ENCODE measurements around the gene SMYD3. TPM values are rescaled to one million over a fixed set of nuclear protein-coding genes. Genes with fewer than 3 reads are reported as not detected.

Gene SMYD3
- total RNA-seq, 2 donors from 2014 or later: 8.8 to 19.0 TPM

DNA sequence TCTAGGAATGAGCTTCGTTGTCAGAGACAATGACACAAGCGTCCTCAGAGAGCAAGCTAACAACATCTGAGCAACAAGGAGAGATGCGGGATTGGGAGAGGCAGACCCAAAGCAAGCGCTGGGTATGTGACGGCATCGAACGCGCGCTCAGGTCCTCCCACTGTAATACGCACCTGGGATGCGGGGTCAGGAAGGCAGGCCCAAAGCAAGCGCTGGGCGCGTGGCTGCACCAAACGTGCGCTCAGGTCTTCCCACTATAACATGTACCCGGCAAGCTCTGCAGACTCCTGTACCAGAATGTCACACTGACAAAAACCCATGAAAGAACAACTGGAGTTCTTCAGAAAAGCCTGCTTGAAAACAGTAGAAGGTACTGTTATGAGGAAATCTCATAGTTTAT is 653.8 kb downstream of the SMYD3 start:
- Histone ChIP-seq H3K27ac (no peak overlapping the region), H3K4me3 (no peak overlapping the region), H3K4me1 (ENCODE audit: control insufficient read depth in 1 of 2, low read depth in 2 of 2) (no peaks in the 10 kb centered on the region), H3K36me3 (no peaks in the 10 kb centered on the region), H3K27me3 (replicated peaks; ENCODE audit: insufficient read depth) (no peaks in the 10 kb centered on the region), H3K9me3 (no peaks in the 10 kb centered on the region)
- TF ChIP-seq, protein P1, sequence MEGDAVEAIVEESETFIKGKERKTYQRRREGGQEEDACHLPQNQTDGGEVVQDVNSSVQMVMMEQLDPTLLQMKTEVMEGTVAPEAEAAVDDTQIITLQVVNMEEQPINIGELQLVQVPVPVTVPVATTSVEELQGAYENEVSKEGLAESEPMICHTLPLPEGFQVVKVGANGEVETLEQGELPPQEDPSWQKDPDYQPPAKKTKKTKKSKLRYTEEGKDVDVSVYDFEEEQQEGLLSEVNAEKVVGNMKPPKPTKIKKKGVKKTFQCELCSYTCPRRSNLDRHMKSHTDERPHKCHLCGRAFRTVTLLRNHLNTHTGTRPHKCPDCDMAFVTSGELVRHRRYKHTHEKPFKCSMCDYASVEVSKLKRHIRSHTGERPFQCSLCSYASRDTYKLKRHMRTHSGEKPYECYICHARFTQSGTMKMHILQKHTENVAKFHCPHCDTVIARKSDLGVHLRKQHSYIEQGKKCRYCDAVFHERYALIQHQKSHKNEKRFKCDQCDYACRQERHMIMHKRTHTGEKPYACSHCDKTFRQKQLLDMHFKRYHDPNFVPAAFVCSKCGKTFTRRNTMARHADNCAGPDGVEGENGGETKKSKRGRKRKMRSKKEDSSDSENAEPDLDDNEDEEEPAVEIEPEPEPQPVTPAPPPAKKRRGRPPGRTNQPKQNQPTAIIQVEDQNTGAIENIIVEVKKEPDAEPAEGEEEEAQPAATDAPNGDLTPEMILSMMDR (IDR thresholded peaks at IDR 0.05): no peak
- DNase-seq (ENCODE audit: low spot score) (no peak), ATAC-seq (ENCODE audit: insufficient number of reproducible peaks, low FRiP score, low read depth) (no peak)

DNA sequence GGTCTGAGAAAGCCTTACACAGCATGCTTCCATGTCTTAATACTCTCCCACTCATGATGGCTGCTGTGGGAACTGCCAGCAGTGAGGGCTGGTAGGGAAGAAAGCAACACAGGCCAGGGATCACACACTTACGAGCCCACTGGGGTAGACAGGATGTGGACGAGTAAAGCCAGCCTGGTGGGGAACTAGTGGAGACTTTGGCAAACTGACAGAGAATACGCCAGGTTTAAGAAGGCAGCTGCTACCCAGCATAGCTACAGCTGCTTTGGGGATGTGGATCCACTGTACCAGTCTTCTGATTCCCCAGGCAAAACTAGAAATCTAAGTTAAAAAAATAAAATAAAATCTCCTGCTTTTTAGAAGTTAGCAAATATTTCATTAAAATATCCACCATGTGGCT is 664.0 kb downstream of the SMYD3 start:
- no peaks in the 10 kb centered on the region for H3K36me3 ChIP-seq
- no peaks in the 10 kb centered on the region for H3K9me3 ChIP-seq
- H3K4me3 ChIP-seq: no peak overlapping the region
- H3K27me3 ChIP-seq (replicated peaks; ENCODE audit: insufficient read depth): no peaks in the 10 kb centered on the region
- no peaks in the 10 kb centered on the region for H3K4me1 ChIP-seq (ENCODE audit: control insufficient read depth in 1 of 2, low read depth in 2 of 2)
- H3K27ac ChIP-seq: no peak overlapping the region
- TF ChIP-seq, protein P1 (IDR thresholded peaks at IDR 0.05): no peak
- DNase-seq (ENCODE audit: low spot score) (no peak), ATAC-seq (ENCODE audit: insufficient number of reproducible peaks, low FRiP score, low read depth) (no peak)

DNA sequence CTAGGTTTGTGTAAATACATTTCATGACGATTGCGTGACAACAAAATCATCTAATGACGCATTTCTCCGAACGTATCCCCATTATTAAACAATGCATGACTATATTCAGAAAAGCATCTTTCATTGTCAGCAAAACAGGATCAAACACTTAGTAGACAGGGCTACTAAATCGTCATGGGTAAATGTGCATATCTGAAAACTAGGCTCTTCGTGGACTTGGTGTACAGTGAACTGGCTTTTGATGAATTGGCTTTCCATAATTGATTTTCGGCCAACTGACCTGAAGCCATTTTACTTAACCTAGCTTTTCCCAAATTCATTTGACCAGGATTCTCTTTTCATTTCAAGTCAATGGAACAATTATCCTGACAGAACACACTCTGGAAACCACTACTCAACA is 665.0 kb downstream of the SMYD3 start:
- TF ChIP-seq, protein P1 (IDR thresholded peaks at IDR 0.05): no peak
- DNase-seq (ENCODE audit: low spot score) (no peak), ATAC-seq (ENCODE audit: insufficient number of reproducible peaks, low FRiP score, low read depth) (no peak)
- Histone ChIP-seq H3K36me3 (no peaks in the 10 kb centered on the region), H3K4me1 (ENCODE audit: control insufficient read depth in 1 of 2, low read depth in 2 of 2) (no peaks in the 10 kb centered on the region), H3K27ac (no peak overlapping the region), H3K27me3 (replicated peaks; ENCODE audit: insufficient read depth) (no peaks in the 10 kb centered on the region), H3K4me3 (no peak overlapping the region), H3K9me3 (no peaks in the 10 kb centered on the region)

DNA sequence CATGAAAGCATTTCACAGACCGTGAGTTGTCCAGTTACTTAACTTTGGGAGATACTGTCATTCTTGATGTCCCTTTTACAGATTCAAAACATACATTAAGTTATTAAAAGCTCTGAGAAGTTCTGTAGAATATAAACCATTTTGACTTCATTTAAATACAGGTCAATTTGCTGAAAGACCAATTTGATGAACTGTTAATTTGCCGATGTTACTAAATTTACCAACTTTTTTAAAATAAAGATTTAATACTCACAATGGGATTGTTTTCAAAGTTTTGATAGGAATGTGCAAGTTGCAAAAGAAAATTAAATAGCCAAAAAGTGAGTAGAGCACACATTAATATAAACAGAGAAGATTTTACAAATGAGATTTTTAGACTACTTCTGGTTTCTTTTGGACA is 666.1 kb downstream of the SMYD3 start:
- Histone ChIP-seq H3K9me3 (no peaks in the 10 kb centered on the region), H3K4me1 (ENCODE audit: control insufficient read depth in 1 of 2, low read depth in 2 of 2) (no peaks in the 10 kb centered on the region), H3K27me3 (replicated peaks; ENCODE audit: insufficient read depth) (no peaks in the 10 kb centered on the region), H3K36me3 (no peaks in the 10 kb centered on the region), H3K4me3 (no peak overlapping the region), H3K27ac (no peak overlapping the region)
- TF ChIP-seq, protein P1 (IDR thresholded peaks at IDR 0.05): no peak
- no peak for ATAC-seq (ENCODE audit: insufficient number of reproducible peaks, low FRiP score, low read depth)
- DNase-seq (ENCODE audit: low spot score): no peak

DNA sequence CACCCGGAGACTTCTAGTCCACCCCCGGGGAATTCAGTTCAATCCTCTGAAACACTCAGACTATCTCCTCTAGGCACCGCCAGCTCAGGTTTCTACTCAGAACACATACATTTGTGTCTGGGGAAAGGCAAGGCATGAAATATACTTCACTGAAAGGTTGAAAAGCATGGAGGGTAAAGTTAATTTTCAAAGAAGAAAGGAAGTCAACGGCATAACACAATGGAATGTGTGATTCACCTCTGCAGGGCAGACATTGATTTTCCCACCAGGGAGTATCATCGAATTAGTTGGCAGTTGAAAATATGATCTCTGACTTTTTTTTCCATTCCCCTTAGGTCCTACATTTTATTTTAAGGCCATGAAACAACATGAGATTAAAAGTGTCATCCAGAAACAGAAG is 669.4 kb downstream of the SMYD3 start:
- Histone ChIP-seq H3K9me3 (no peaks in the 10 kb centered on the region), H3K27ac (no peak overlapping the region), H3K27me3 (replicated peaks; ENCODE audit: insufficient read depth) (no peaks in the 10 kb centered on the region), H3K4me3 (no peak overlapping the region), H3K36me3 (no peaks in the 10 kb centered on the region), H3K4me1 (ENCODE audit: control insufficient read depth in 1 of 2, low read depth in 2 of 2) (no peaks in the 10 kb centered on the region)
- TF ChIP-seq, protein P1 (IDR thresholded peaks at IDR 0.05): no peak
- DNase-seq (ENCODE audit: low spot score) (no peak), ATAC-seq (ENCODE audit: insufficient number of reproducible peaks, low FRiP score, low read depth) (no peak)
